Astrocyte (in vitro differentiated cells and primary cell): Measurements from ENCODE around the gene OCA2.

ENCODE experiments used
- CTCF ChIP-seq: IDR thresholded peaks from 2 replicates; pipeline ENCODE4 v1.5.1; 2011; ENCODE audit warnings: low read depth, mild to moderate bottlenecking, inconsistent platforms, low read length, moderate library complexity; ENCODE audit not compliant: insufficient read depth
- EZH2 ChIP-seq: IDR thresholded peaks from 2 replicates; pipeline ENCODE4 v1.6.1; 2012; ENCODE audit warnings: mild to moderate bottlenecking, low read length, inconsistent platforms; ENCODE audit not compliant: insufficient read depth

DNA sequence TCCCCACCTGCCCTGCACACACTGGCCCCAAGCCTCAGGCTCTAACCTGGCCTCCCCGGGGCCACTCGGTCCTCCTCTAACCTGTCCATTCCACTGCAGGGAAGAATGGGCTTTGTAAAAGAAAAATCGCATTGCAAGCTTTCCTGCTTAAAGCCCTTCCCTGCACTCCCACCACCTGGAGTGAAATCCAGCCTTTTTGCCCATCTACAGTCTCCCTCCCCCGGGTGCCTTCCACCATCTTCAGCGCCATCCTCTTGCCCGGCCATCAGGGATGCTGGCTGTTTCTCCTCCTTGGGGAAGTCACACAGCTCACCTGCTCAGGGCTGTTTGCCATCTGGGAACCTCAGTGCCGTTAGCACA is 266.9 kb downstream of the OCA2 start:
- TF ChIP-seq CTCF (no peak), EZH2 (no peak)
